GM19438 (cell line): ENCODE data around the gene SUPV3L1.

ENCODE experiments used
- ATAC-seq: cut with Tn5 transposase; IDR thresholded peaks from one replicate; pipeline ENCODE4 v1.9.1; 2021; ENCODE audit warnings: low read depth; ENCODE audit not compliant: unreplicated experiment

Gene SUPV3L1

GRCh38 chr10:69226919-69227450, 47.0 kb downstream of the SUPV3L1 start:
- ATAC-seq = no peak

- no peak for ATAC-seq
These were observed 48.1 kb downstream of the SUPV3L1 start for GRCh38 chr10:69228151-69228550.

- no peak for ATAC-seq
These were observed 49.5 kb downstream of the SUPV3L1 start for GRCh38 chr10:69229616-69229916.

GRCh38 chr10:69230128-69230527, 50.1 kb downstream of the SUPV3L1 start:
- ATAC-seq = no peak

- ATAC-seq = no peak
These were observed 52.2 kb downstream of the SUPV3L1 start for GRCh38 chr10:69232252-69232651.

- ATAC-seq = no peak
These were observed 52.9 kb downstream of the SUPV3L1 start for GRCh38 chr10:69232736-69233480.

GRCh38 chr10:69234447-69234846, 54.4 kb downstream of the SUPV3L1 start:
- no peak for ATAC-seq

- peak; percentile 92 for ATAC-seq
These were observed 57.6 kb downstream of the SUPV3L1 start for GRCh38 chr10:69237528-69238159.

GRCh38 chr10:69239136-69239535, 59.1 kb downstream of the SUPV3L1 start:
- ATAC-seq = no peak

- no peak for ATAC-seq
These were observed 59.9 kb downstream of the SUPV3L1 start for GRCh38 chr10:69239816-69240434.

GRCh38 chr10:69240455-69240854, 60.4 kb downstream of the SUPV3L1 start:
- ATAC-seq = no peak

GRCh38 chr10:69241575-69241974, 61.5 kb downstream of the SUPV3L1 start:
- ATAC-seq = no peak

- ATAC-seq = no peak
These were observed 62.2 kb downstream of the SUPV3L1 start for GRCh38 chr10:69242040-69242851.

- no peak for ATAC-seq
These were observed 62.8 kb downstream of the SUPV3L1 start for GRCh38 chr10:69242852-69243212.

- no peak for ATAC-seq
These were observed 63.8 kb downstream of the SUPV3L1 start for GRCh38 chr10:69243817-69244216.

- ATAC-seq = no peak
These were observed 66.0 kb downstream of the SUPV3L1 start for GRCh38 chr10:69246036-69246435.

- no peak for ATAC-seq
These were observed 66.7 kb downstream of the SUPV3L1 start for GRCh38 chr10:69246581-69247312.

GRCh38 chr10:69247313-69247710, 67.3 kb downstream of the SUPV3L1 start:
- no peak for ATAC-seq

- ATAC-seq = no peak
These were observed 68.2 kb downstream of the SUPV3L1 start for GRCh38 chr10:69248117-69248730.

- ATAC-seq = no peak
These were observed 70.0 kb downstream of the SUPV3L1 start for GRCh38 chr10:69250041-69250440.
